NB4 (cell line): ENCODE data around the gene CCL23.

ENCODE experiments used
- CTCF ChIP-seq: IDR thresholded peaks from one replicate; pipeline ENCODE4 v1.5.1; 2012; ENCODE audit warnings: low read depth, low read length
- MYC ChIP-seq: IDR thresholded peaks from 2 replicates; pipeline ENCODE4 v1.6.1; 2011; ENCODE audit warnings: low read depth, low read length
- POLR2A ChIP-seq: IDR thresholded peaks from 2 replicates; pipeline ENCODE4 v1.6.1; 2011; ENCODE audit warnings: mild to moderate bottlenecking; ENCODE audit not compliant: insufficient read length; ENCODE audit errors: extremely low read depth
- TF ChIP-seq, protein P1 (sequence below): IDR thresholded peaks from 2 replicates; pipeline ENCODE4 v1.6.1; 2011; ENCODE audit warnings: low read depth, low read length

DNA sequence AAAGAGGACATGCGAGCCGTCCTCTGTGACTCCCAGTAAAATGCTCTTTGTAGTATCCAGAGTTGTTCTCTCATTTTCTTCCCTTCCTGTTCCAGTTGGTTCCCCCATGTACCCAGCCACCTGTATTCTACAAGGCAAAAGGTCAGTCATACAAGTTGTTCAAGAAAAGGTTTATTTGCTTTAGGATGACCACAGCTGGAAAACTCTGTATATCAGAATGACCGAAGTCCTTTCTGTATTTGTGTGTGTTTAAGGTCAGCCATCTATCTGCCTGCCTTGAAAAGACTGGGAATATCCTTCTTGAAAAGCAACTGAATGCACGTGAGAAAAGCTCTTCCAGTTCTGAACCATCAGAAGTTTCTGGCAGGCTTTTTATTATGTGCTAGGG is 44.8 kb downstream of the CCL23 start:
- TF ChIP-seq CTCF (no peak), POLR2A (no peak), MYC (no peak)
- TF ChIP-seq, protein P1, sequence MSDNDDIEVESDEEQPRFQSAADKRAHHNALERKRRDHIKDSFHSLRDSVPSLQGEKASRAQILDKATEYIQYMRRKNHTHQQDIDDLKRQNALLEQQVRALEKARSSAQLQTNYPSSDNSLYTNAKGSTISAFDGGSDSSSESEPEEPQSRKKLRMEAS: no peak
